HepG2 (cell line): ENCODE data around the gene LRRC45. TPM values are rescaled to one million over a fixed set of nuclear protein-coding genes. Genes with fewer than 3 reads are reported as not detected.

Experiments used
- AGO2 ChIP-seq: fragments of 200-400 bp; formaldehyde crosslinking; optimal IDR thresholded peaks from 2 replicates; pipeline ENCODE3; 2017; ENCODE audit warnings: mild to moderate bottlenecking, low read depth, low read length, moderate library complexity
- ATAD3A ChIP-seq: sonication (generic); formaldehyde crosslinking; IDR thresholded peaks from 2 replicates; pipeline ENCODE4 v1.4.0; 2020; ENCODE audit warnings: missing genetic modification reagents
- GABPB1 ChIP-seq: IDR thresholded peaks from 2 replicates; pipeline ENCODE4 v1.6.1; 2016; ENCODE audit warnings: mild to moderate bottlenecking, missing genetic modification reagents, moderate library complexity, missing compliant biosample characterization
- KDM2A ChIP-seq: sonication (generic); formaldehyde crosslinking; IDR thresholded peaks from 2 replicates; pipeline ENCODE4 v1.4.0; 2020; ENCODE audit warnings: low read depth, missing genetic modification reagents, borderline replicate concordance
- RARA ChIP-seq: IDR thresholded peaks from 2 replicates; pipeline ENCODE4 v1.6.1; 2016; ENCODE audit warnings: missing genetic modification reagents, missing compliant biosample characterization
- RBAK ChIP-seq: sonication (generic); formaldehyde crosslinking; IDR thresholded peaks from 2 replicates; pipeline ENCODE4 v1.5.1; 2020; ENCODE audit warnings: mild to moderate bottlenecking, missing genetic modification reagents
- SALL1 ChIP-seq: sonication (generic); formaldehyde crosslinking; IDR thresholded peaks from 2 replicates; pipeline ENCODE4 v1.8.0; 2022; ENCODE audit warnings: mild to moderate bottlenecking, missing genetic modification reagents
- TRIM24 ChIP-seq: sonication (generic); formaldehyde crosslinking; IDR thresholded peaks from 2 replicates; pipeline ENCODE4 v1.8.0; 2022; ENCODE audit warnings: mild to moderate bottlenecking, missing genetic modification reagents
- ZBTB21 ChIP-seq: sonication (generic); formaldehyde crosslinking; IDR thresholded peaks from 2 replicates; pipeline ENCODE4 v1.4.0; 2020; ENCODE audit warnings: missing genetic modification reagents
- ZNF256 ChIP-seq: sonication (generic); formaldehyde crosslinking; conservative IDR thresholded peaks from 2 replicates; pipeline ENCODE4 v1.4.0; 2020; ENCODE audit warnings: missing genetic modification reagents
- ZNF44 ChIP-seq: sonication (generic); formaldehyde crosslinking; IDR thresholded peaks from 2 replicates; pipeline ENCODE4 v1.5.1; 2020; ENCODE audit warnings: mild to moderate bottlenecking, missing genetic modification reagents
- ZNF775 ChIP-seq: sonication (generic); formaldehyde crosslinking; IDR thresholded peaks from 2 replicates; pipeline ENCODE4 v1.4.0; 2020; ENCODE audit warnings: missing genetic modification reagents, mild to moderate bottlenecking, moderate library complexity, borderline replicate concordance
- polyA plus RNA-seq, 8 experiments: library from polyadenylated mRNA; depleted of rRNA in 3 of 8; stranded (reverse) in 7 of 8; unstranded in 1 of 8; fragments of >200 nt; fragmentation: Illumina TruSeq in 4 of 8; extraction: Trizol in 4 of 8; gene quantifications; 2 replicates each; pipeline versions ENCODE4 v1.2.1 to v1.2.3, GENCODE V29; 2011 to 2016; ENCODE audit warnings: low read depth in 4 of 8, missing spikeins in 1 of 8, mixed read lengths in 1 of 8; ENCODE audit not compliant: insufficient read depth in 1 of 8
- total RNA-seq, 5 experiments: library from RNA; depleted of rRNA; stranded (reverse); fragments of >200 nt; fragmentation: Illumina TruSeq; extraction: Trizol; gene quantifications; 2 replicates each; pipeline ENCODE4 v1.2.3, GENCODE V29; 2016; ENCODE audit warnings: low read depth in 1 of 5
- TF ChIP-seq, protein P1 (sequence below): sonication (generic); formaldehyde crosslinking; IDR thresholded peaks from 2 replicates; pipeline ENCODE4 v1.5.1; 2020; ENCODE audit warnings: mild to moderate bottlenecking, missing genetic modification reagents, borderline replicate concordance
- TF ChIP-seq, protein P2 (sequence below): sonication (generic); formaldehyde crosslinking; IDR thresholded peaks from 2 replicates; pipeline ENCODE4 v1.5.1; 2020; ENCODE audit warnings: missing genetic modification reagents, mild to moderate bottlenecking, borderline replicate concordance
- TF ChIP-seq, protein P3 (sequence below): sonication (generic); formaldehyde crosslinking; IDR thresholded peaks from 2 replicates; pipeline ENCODE4 v1.9.0; 2021; ENCODE audit warnings: missing genetic modification reagents, borderline replicate concordance
- TF ChIP-seq, protein P4 (sequence below): sonication (generic); formaldehyde crosslinking; IDR thresholded peaks from 2 replicates; pipeline ENCODE4 v1.8.1; 2023; ENCODE audit warnings: mild to moderate bottlenecking, inconsistent platforms, moderate library complexity, missing genetic modification reagents, borderline replicate concordance
- TF ChIP-seq, protein P5 (sequence below): sonication (generic); formaldehyde crosslinking; IDR thresholded peaks from 2 replicates; pipeline ENCODE4 v1.8.0; 2022; ENCODE audit warnings: missing genetic modification reagents, mild to moderate bottlenecking, inconsistent platforms, borderline replicate concordance

The LRRC45 gene
- total and polyA plus RNA-seq, 2 of the 13 experiments (the other 11 are each of a cell fraction or from before 2014, with no cell fraction given), result 11.6 to 48.1 TPM

DNA sequence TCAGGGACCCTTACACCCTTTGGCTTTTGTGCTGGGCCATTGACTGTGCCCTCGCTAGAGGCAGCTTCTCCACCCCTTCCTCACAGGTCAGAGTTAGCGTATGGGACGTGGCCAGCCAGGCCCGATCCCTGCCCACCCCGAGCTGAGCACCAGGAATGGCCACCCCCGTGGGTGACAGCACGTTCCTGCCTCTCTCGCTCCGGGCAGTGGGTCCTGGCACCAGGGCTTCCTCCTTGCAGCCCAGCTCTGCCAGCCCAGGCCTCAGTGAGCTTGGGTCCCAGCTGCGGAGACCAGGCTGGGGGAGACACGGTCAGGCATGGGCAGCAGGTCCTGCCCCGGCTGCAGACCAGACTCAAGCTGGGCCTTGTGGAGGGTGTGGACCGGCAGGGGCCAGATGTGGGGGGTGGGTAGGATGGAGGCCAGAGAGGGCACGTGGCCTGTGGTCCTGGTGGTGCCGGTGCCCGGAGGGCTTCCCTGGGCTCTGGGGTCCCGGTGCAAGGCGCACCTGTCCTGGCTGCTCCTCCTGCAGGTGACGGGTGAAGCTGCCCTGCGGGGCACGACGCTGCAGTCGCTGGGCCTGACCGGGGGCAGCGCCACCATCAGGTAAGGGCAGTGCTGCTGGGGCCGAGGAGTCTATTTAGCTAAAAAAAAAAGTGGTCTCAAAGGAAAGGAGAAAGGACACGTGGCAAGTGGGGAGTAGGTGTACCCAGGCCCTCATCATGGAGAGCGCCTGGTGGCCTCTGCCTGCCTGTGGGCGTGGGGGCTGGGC lies 27.5 kb upstream of the LRRC45 start (continued):
- TF ChIP-seq, protein P1, sequence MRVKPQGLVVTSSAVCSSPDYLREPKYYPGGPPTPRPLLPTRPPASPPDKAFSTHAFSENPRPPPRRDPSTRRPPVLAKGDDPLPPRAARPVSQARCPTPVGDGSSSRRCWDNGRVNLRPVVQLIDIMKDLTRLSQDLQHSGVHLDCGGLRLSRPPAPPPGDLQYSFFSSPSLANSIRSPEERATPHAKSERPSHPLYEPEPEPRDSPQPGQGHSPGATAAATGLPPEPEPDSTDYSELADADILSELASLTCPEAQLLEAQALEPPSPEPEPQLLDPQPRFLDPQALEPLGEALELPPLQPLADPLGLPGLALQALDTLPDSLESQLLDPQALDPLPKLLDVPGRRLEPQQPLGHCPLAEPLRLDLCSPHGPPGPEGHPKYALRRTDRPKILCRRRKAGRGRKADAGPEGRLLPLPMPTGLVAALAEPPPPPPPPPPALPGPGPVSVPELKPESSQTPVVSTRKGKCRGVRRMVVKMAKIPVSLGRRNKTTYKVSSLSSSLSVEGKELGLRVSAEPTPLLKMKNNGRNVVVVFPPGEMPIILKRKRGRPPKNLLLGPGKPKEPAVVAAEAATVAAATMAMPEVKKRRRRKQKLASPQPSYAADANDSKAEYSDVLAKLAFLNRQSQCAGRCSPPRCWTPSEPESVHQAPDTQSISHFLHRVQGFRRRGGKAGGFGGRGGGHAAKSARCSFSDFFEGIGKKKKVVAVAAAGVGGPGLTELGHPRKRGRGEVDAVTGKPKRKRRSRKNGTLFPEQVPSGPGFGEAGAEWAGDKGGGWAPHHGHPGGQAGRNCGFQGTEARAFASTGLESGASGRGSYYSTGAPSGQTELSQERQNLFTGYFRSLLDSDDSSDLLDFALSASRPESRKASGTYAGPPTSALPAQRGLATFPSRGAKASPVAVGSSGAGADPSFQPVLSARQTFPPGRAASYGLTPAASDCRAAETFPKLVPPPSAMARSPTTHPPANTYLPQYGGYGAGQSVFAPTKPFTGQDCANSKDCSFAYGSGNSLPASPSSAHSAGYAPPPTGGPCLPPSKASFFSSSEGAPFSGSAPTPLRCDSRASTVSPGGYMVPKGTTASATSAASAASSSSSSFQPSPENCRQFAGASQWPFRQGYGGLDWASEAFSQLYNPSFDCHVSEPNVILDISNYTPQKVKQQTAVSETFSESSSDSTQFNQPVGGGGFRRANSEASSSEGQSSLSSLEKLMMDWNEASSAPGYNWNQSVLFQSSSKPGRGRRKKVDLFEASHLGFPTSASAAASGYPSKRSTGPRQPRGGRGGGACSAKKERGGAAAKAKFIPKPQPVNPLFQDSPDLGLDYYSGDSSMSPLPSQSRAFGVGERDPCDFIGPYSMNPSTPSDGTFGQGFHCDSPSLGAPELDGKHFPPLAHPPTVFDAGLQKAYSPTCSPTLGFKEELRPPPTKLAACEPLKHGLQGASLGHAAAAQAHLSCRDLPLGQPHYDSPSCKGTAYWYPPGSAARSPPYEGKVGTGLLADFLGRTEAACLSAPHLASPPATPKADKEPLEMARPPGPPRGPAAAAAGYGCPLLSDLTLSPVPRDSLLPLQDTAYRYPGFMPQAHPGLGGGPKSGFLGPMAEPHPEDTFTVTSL (CRISPR knock-in tag), result 0 out of 2 replicates have a peak, but pooled peaks have one; percentile 22
- TF ChIP-seq ZBTB21 (CRISPR knock-in tag) (no peak), ZNF44 (CRISPR knock-in tag) (no peak), ATAD3A (CRISPR knock-in tag) (no peak), KDM2A (CRISPR knock-in tag) (peak; percentile 54; the same call in 1 of the 2 replicates), RARA (CRISPR knock-in tag) (peak; percentile 29; the same call in 1 of the 2 replicates), GABPB1 (peak; percentile 62), TRIM24 (CRISPR knock-in tag) (no peak), SALL1 (CRISPR knock-in tag) (no peak), ZNF775 (no peak; the same call in 1 of the 2 replicates), RBAK (no peak), AGO2 (peak; percentile 100), ZNF256 (no peak; the same call in 1 of the 2 replicates)
- TF ChIP-seq, protein P2, sequence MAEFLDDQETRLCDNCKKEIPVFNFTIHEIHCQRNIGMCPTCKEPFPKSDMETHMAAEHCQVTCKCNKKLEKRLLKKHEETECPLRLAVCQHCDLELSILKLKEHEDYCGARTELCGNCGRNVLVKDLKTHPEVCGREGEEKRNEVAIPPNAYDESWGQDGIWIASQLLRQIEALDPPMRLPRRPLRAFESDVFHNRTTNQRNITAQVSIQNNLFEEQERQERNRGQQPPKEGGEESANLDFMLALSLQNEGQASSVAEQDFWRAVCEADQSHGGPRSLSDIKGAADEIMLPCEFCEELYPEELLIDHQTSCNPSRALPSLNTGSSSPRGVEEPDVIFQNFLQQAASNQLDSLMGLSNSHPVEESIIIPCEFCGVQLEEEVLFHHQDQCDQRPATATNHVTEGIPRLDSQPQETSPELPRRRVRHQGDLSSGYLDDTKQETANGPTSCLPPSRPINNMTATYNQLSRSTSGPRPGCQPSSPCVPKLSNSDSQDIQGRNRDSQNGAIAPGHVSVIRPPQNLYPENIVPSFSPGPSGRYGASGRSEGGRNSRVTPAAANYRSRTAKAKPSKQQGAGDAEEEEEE (CRISPR knock-in tag), result peak; percentile 90; the same call in 1 of the 2 replicates
- TF ChIP-seq, protein P3, sequence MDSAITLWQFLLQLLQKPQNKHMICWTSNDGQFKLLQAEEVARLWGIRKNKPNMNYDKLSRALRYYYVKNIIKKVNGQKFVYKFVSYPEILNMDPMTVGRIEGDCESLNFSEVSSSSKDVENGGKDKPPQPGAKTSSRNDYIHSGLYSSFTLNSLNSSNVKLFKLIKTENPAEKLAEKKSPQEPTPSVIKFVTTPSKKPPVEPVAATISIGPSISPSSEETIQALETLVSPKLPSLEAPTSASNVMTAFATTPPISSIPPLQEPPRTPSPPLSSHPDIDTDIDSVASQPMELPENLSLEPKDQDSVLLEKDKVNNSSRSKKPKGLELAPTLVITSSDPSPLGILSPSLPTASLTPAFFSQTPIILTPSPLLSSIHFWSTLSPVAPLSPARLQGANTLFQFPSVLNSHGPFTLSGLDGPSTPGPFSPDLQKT, result no peak
- TF ChIP-seq, protein P4, sequence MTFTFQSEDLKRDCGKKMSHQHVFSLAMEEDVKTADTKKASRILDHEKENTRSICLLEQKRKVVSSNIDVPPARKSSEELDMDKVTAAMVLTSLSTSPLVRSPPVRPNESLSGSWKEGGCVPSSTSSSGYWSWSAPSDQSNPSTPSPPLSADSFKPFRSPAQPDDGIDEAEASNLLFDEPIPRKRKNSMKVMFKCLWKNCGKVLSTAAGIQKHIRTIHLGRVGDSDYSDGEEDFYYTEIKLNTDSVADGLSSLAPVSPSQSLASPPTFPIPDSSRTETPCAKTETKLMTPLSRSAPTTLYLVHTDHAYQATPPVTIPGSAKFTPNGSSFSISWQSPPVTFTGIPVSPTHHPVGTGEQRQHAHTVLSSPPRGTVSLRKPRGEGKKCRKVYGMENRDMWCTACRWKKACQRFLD (CRISPR knock-in tag), result no peak; the same call in 1 of the 2 replicates
- TF ChIP-seq, protein P5, sequence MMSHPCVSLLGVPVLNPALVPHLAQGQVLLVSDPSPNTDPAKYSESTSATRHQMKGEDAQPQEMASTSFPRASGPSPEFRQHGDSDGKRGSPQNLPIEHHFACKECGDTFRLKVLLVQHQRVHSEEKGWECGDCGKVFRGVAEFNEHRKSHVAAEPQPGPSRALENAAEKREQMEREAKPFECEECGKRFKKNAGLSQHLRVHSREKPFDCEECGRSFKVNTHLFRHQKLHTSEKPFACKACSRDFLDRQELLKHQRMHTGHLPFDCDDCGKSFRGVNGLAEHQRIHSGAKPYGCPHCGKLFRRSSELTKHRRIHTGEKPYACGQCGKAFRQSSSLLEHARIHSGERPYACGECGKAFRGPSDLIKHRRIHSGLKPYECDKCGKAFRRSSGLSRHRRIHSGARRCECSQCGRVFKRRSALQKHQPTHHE (CRISPR knock-in tag), result peak; percentile 60
